ENCODE measurements around the gene SMC2. TPM values are rescaled to one million over a fixed set of nuclear protein-coding genes. Genes with fewer than 3 reads are reported as not detected.

SMC2 gene
- total RNA-seq, 1 experiment from 2014 or later, result 24.9 TPM

DNA sequence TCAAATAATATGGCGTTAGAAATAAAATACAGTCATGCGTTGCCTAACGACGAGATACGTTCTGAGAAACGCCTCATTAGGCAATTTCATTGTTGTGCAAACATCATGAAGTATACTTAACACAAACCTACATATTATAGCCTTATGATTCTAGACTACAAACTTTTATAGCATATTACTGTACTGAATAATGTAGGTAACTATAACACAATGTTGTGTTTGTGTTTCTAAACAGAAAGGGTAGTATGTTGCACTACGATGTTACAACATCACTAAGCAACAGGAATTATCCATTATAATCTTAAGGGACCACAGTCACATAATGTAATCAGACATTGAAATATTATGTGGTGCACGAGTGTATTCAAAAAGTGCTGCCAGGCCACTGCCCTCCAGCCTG is 3.0 kb upstream of the SMC2 start:
- peaks cover 18% of the 10 kb centered on the region for H3K79me2 ChIP-seq (ENCODE audit: low read length)
- no peak overlapping the region for H3K4me3 ChIP-seq (ENCODE audit: low read length)
- H3K27ac ChIP-seq (ENCODE audit: low read length), result no peak overlapping the region
- no peaks in the 10 kb centered on the region for H3K36me3 ChIP-seq (ENCODE audit: insufficient read depth, low read length)
- DNase-seq, result no peak
- H3K9ac ChIP-seq (ENCODE audit: low read length), result no peak overlapping the region
- no peaks in the 10 kb centered on the region for H3K9me2 ChIP-seq (replicated peaks; ENCODE audit: insufficient read depth, low read length)
- H2AFZ ChIP-seq (ENCODE audit: low read length), result no peak overlapping the region
- no peak overlapping the region for H3K4me2 ChIP-seq (ENCODE audit: low read depth, low read length, poor library complexity, severe bottlenecking)
- no peaks in the 10 kb centered on the region for H3K9me3 ChIP-seq (ENCODE audit: low read length)
- no peaks in the 10 kb centered on the region for H3K27me3 ChIP-seq (ENCODE audit: low read length)
- H3K4me1 ChIP-seq (ENCODE audit: low read length), result peaks cover 28% of the 10 kb centered on the region
- no peaks in the 10 kb centered on the region for H4K20me1 ChIP-seq (ENCODE audit: insufficient read depth, low read depth, low read length)

DNA sequence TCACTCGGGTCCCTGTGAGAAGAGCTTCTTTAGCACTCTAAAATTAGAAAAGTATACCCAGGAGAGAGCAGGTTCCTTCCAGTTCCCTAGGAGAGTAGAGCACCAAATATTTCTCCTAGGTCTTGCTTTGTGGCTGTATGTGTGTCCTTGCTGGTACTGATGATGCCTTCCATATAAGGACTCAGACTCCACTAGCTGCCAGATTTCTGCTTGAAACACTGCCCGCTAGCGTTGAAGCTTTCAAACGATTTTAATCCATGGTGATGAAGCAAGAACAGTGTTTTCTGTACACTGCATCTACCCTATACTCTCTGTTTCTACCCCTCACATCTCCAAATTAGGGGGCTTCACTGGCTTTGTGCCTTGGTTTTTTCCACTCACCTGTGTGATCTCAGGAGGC is 2.4 kb upstream of the SMC2 start:
- Histone ChIP-seq H3K4me2 (ENCODE audit: low read depth, low read length, poor library complexity, severe bottlenecking) (peak overlapping the region; percentile 83), H3K9me3 (ENCODE audit: low read length) (no peaks in the 10 kb centered on the region), H2AFZ (ENCODE audit: low read length) (no peak overlapping the region), H3K27me3 (ENCODE audit: low read length) (no peaks in the 10 kb centered on the region), H3K27ac (ENCODE audit: low read length) (no peak overlapping the region), H3K4me3 (ENCODE audit: low read length) (no peak overlapping the region), H3K4me1 (ENCODE audit: low read length) (peaks cover 34% of the 10 kb centered on the region), H3K9me2 (replicated peaks; ENCODE audit: insufficient read depth, low read length) (no peaks in the 10 kb centered on the region), H4K20me1 (ENCODE audit: insufficient read depth, low read depth, low read length) (no peaks in the 10 kb centered on the region), H3K79me2 (ENCODE audit: low read length) (peaks cover 24% of the 10 kb centered on the region), H3K36me3 (ENCODE audit: insufficient read depth, low read length) (no peaks in the 10 kb centered on the region), H3K9ac (ENCODE audit: low read length) (no peak overlapping the region)
- DNase-seq, result peak; percentile 81

DNA sequence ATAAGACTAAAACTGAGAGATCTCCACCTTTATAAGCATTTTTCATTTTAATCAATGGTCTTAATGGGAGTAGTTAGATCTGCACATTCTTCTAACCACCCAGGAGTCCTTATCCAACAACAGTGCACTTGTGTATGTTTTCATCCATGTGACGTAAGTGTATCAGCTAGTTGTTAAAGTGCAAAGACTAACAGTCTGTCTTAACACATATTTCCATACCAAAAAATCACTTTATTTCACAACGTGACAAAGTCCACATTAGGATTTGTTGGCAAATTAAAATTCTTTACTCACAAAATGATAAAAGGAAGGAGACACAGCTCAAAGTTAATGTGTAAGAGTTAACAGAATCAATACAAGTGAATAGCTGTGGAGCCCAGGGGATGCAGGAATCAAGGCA is 1.9 kb upstream of the SMC2 start:
- H4K20me1 ChIP-seq (ENCODE audit: insufficient read depth, low read depth, low read length), result no peaks in the 10 kb centered on the region
- no peak for DNase-seq
- H3K4me1 ChIP-seq (ENCODE audit: low read length), result peaks cover 36% of the 10 kb centered on the region
- no peaks in the 10 kb centered on the region for H3K9me3 ChIP-seq (ENCODE audit: low read length)
- peak overlapping the region; percentile 91; the same call in 1 of the 2 replicates for H3K4me3 ChIP-seq (ENCODE audit: low read length)
- H3K36me3 ChIP-seq (ENCODE audit: insufficient read depth, low read length), result no peaks in the 10 kb centered on the region
- peaks cover 29% of the 10 kb centered on the region for H3K79me2 ChIP-seq (ENCODE audit: low read length)
- H3K27me3 ChIP-seq (ENCODE audit: low read length), result no peaks in the 10 kb centered on the region
- H3K9me2 ChIP-seq (replicated peaks; ENCODE audit: insufficient read depth, low read length), result no peaks in the 10 kb centered on the region
- peak overlapping the region; percentile 83 for H3K4me2 ChIP-seq (ENCODE audit: low read depth, low read length, poor library complexity, severe bottlenecking)
- peak overlapping the region; percentile 75; the same call in 1 of the 2 replicates for H3K9ac ChIP-seq (ENCODE audit: low read length)
- H2AFZ ChIP-seq (ENCODE audit: low read length), result no peak overlapping the region
- H3K27ac ChIP-seq (ENCODE audit: low read length), result no peak overlapping the region

DNA sequence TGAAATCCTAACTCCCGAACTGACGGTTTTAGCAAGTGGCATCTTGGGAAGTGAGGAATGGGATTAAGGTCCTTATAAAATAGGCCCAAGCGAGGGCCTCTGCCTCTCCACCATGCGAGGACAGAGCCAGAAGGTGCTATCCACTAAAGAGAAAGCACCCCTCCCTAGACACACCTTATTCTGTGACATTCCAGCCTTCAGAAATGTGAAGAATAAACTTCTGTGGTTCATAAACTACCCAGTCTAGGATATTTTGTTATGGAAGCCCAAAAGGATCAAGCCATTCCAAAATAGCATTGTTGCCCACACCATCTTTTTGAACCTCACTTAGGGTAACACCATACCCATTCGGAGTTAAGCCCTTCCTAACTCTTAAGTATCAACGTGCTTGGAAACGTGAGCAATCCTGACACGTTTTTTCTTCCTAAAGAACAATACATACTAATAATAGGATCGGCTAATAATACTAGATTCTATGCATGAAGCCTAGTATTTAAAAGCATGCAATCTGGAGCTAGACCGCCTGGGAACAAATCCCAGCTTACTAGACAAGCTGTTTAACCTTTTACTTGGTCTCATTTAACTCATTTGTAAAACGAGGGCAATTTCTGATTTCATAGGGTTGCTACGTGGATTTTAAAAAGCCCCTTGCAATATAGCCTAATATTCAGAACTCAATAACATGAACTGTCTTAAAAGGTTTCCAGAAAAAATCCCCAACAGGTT is 1.1 kb upstream of the SMC2 start:
- Histone ChIP-seq H3K27me3 (ENCODE audit: low read length) (no peaks in the 10 kb centered on the region), H3K79me2 (ENCODE audit: low read length) (peaks cover 38% of the 10 kb centered on the region), H3K4me3 (ENCODE audit: low read length) (peak overlapping the region; percentile 91), H3K9me3 (ENCODE audit: low read length) (no peaks in the 10 kb centered on the region), H3K36me3 (ENCODE audit: insufficient read depth, low read length) (no peaks in the 10 kb centered on the region), H3K27ac (ENCODE audit: low read length) (peak overlapping the region; percentile 79), H3K9ac (ENCODE audit: low read length) (peak overlapping the region; percentile 75), H3K9me2 (replicated peaks; ENCODE audit: insufficient read depth, low read length) (no peaks in the 10 kb centered on the region), H3K4me1 (ENCODE audit: low read length) (peaks cover 39% of the 10 kb centered on the region), H4K20me1 (ENCODE audit: insufficient read depth, low read depth, low read length) (no peaks in the 10 kb centered on the region), H3K4me2 (ENCODE audit: low read depth, low read length, poor library complexity, severe bottlenecking) (peak overlapping the region; percentile 83), H2AFZ (ENCODE audit: low read length) (peak overlapping the region; percentile 79)
- no peak for DNase-seq

DNA sequence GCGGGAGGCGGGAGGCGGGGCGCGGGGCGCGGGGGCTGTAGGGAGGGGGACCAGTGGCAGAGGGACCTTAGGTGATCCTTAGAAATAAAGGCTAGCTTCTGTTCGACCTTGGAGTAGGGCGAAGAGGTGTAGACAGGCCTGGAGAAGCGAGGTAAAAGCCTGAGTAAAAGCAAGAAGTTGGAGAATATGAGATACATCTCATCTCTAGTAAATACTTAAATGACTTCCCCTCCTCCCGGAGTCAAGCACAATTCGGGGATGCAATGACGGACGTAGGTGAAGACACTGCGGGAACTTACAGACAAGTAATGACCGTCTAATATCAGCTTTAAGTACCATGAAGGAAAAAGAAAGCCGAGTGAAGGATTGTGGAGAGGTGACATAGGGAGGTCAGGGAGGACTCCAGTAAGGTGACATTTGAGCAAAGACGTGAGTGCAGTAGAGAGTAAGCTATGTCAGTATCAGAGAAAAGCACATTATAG is 466 bp downstream of the SMC2 start:
- H3K9me2 ChIP-seq (replicated peaks; ENCODE audit: insufficient read depth, low read length), result no peaks in the 10 kb centered on the region

DNA sequence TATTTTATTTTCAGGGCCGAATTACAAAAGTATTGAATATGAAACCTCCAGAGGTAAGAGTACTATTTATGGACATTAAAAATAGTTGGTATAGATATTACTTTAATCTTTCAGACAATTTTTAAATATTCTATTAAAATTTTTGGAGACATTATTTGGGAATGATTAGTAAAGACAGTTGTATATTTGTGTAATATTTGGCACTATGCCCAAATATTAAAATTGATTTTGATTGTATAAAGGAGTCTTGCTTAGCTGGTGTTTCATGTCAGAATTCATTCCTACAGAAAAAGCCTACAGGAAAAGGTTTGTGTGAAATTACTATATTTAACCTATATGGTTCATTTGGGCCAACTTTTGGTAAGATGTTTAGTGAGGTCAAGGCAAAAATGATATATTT is 5.5 kb downstream of the SMC2 start:
- Histone ChIP-seq H3K4me3 (ENCODE audit: low read length) (no peak overlapping the region), H3K4me1 (ENCODE audit: low read length) (peaks cover 27% of the 10 kb centered on the region), H4K20me1 (ENCODE audit: insufficient read depth, low read depth, low read length) (no peaks in the 10 kb centered on the region), H3K4me2 (ENCODE audit: low read depth, low read length, poor library complexity, severe bottlenecking) (no peak overlapping the region), H3K9ac (ENCODE audit: low read length) (no peak overlapping the region), H3K36me3 (ENCODE audit: insufficient read depth, low read length) (peaks cover 41% of the 10 kb centered on the region), H3K27ac (ENCODE audit: low read length) (no peak overlapping the region), H3K79me2 (ENCODE audit: low read length) (peaks cover 51% of the 10 kb centered on the region), H2AFZ (ENCODE audit: low read length) (no peak overlapping the region), H3K9me2 (replicated peaks; ENCODE audit: insufficient read depth, low read length) (no peaks in the 10 kb centered on the region), H3K27me3 (ENCODE audit: low read length) (no peaks in the 10 kb centered on the region), H3K9me3 (ENCODE audit: low read length) (no peaks in the 10 kb centered on the region)
- no peak for DNase-seq

More for the DNA sequence above, 466 bp downstream of the SMC2 start:
- H3K4me1 ChIP-seq (ENCODE audit: low read length), result peaks cover 39% of the 10 kb centered on the region
- H2AFZ ChIP-seq (ENCODE audit: low read length), result peak overlapping the region; percentile 79
- no peaks in the 10 kb centered on the region; the same call in 1 of the 2 replicates for H3K36me3 ChIP-seq (ENCODE audit: insufficient read depth, low read length)
- H3K9me3 ChIP-seq (ENCODE audit: low read length), result no peaks in the 10 kb centered on the region
- no peaks in the 10 kb centered on the region for H3K27me3 ChIP-seq (ENCODE audit: low read length)
- peak; percentile 70 for DNase-seq
- H3K4me2 ChIP-seq (ENCODE audit: low read depth, low read length, poor library complexity, severe bottlenecking), result peak overlapping the region; percentile 83
- peaks cover 52% of the 10 kb centered on the region for H3K79me2 ChIP-seq (ENCODE audit: low read length)
- no peaks in the 10 kb centered on the region for H4K20me1 ChIP-seq (ENCODE audit: insufficient read depth, low read depth, low read length)
- H3K9ac ChIP-seq (ENCODE audit: low read length), result peak overlapping the region; percentile 75
- peak overlapping the region; percentile 91 for H3K4me3 ChIP-seq (ENCODE audit: low read length)
- H3K27ac ChIP-seq (ENCODE audit: low read length), result peak overlapping the region; percentile 79

DNA sequence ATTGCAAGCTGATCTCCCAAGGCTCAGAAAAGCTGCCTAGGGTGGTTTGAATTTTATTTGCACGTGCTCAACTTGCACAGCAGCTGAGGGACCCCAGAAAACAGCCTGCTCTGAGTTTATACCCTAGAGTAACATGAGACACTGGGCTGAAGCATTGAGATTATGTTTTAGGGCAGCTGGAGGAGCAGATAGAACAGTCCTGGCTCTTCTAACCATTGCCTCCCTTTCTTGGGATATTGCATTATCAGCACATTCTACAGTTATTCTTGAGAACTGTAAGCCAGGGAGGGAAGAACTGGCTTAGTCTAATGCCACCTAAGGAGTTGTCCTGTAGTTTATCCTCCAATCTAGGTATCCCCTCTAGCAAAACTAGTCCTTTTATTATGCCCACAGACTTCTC is 10.3 kb downstream of the SMC2 start:
- DNase-seq, result no peak
- Histone ChIP-seq H2AFZ (ENCODE audit: low read length) (no peak overlapping the region), H3K9ac (ENCODE audit: low read length) (no peak overlapping the region), H3K4me1 (ENCODE audit: low read length) (0 out of 2 replicates have a peak, but pooled peaks cover 5% of the 10 kb centered on the region), H3K27ac (ENCODE audit: low read length) (no peak overlapping the region), H4K20me1 (ENCODE audit: insufficient read depth, low read depth, low read length) (no peaks in the 10 kb centered on the region), H3K9me2 (replicated peaks; ENCODE audit: insufficient read depth, low read length) (no peaks in the 10 kb centered on the region), H3K4me2 (ENCODE audit: low read depth, low read length, poor library complexity, severe bottlenecking) (no peak overlapping the region), H3K4me3 (ENCODE audit: low read length) (no peak overlapping the region), H3K27me3 (ENCODE audit: low read length) (no peaks in the 10 kb centered on the region), H3K36me3 (ENCODE audit: insufficient read depth, low read length) (peaks cover 82% of the 10 kb centered on the region), H3K9me3 (ENCODE audit: low read length) (no peaks in the 10 kb centered on the region), H3K79me2 (ENCODE audit: low read length) (peaks cover 12% of the 10 kb centered on the region)

DNA sequence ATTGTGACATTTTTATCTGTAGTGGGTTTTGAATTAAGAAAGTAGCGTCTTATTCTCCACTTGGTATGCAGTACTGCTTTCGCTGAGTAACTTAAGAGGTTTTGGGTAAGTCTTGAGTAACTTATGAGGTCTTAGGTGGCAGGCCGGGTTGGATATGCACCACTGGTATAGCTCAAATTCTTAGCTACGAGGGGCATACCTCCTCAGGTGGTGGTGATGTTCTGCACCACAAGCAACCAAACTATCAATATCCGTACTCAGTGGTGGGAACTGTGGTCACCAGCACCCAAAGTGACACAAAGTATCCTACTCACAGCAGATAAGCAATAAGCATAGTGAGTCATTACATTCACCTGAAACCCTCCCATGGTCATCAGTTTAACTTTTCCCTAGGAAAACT is 13.7 kb downstream of the SMC2 start:
- no peaks in the 10 kb centered on the region for H3K27me3 ChIP-seq (ENCODE audit: low read length)
- DNase-seq, result no peak
- H4K20me1 ChIP-seq (ENCODE audit: insufficient read depth, low read depth, low read length), result no peaks in the 10 kb centered on the region
- no peak overlapping the region for H3K4me2 ChIP-seq (ENCODE audit: low read depth, low read length, poor library complexity, severe bottlenecking)
- H3K36me3 ChIP-seq (ENCODE audit: insufficient read depth, low read length), result peaks cover 86% of the 10 kb centered on the region; the same call in 1 of the 2 replicates
- H3K4me3 ChIP-seq (ENCODE audit: low read length), result no peak overlapping the region
- peaks cover 8% of the 10 kb centered on the region for H3K79me2 ChIP-seq (ENCODE audit: low read length)
- H3K9me3 ChIP-seq (ENCODE audit: low read length), result no peaks in the 10 kb centered on the region
- 0 out of 2 replicates have a peak, but pooled peaks cover 5% of the 10 kb centered on the region for H3K4me1 ChIP-seq (ENCODE audit: low read length)
- no peaks in the 10 kb centered on the region for H3K9me2 ChIP-seq (replicated peaks; ENCODE audit: insufficient read depth, low read length)
- H2AFZ ChIP-seq (ENCODE audit: low read length), result no peak overlapping the region
- H3K9ac ChIP-seq (ENCODE audit: low read length), result no peak overlapping the region
- no peak overlapping the region for H3K27ac ChIP-seq (ENCODE audit: low read length)
